Breast epithelium (tissue), 4 donors: ENCODE data around the gene IL22RA2. TPM values are rescaled to one million over a fixed set of nuclear protein-coding genes. Genes with fewer than 3 reads are reported as not detected.

Experiments
- DNase-seq, 2 donors: peaks; one replicate each; pipeline ENCODE4 v3.0.0-alpha.2; 2019; ENCODE audit warnings: low spot score in 2 of 2
- H3K27ac ChIP-seq, 2 donors: fragments of 200-600 bp; sonication (generic) in 1 of 2; one replicate each; pipeline ENCODE4 v1.5.1; 2016 to 2019; ENCODE audit warnings: mild to moderate bottlenecking in 1 of 2
- H3K27me3 ChIP-seq, 2 donors: fragments of 200-600 bp; sonication (generic) in 1 of 2; one replicate each; pipeline versions ENCODE4 v1.5.1 to v1.6.0; 2017 to 2019; ENCODE audit warnings: control low read depth in 1 of 2, mild to moderate bottlenecking in 1 of 2
- H3K36me3 ChIP-seq: fragments of 200-600 bp; one replicate; pipeline ENCODE4 v1.5.1; 2019
- H3K4me1 ChIP-seq, 2 donors: fragments of 200-600 bp; sonication (generic); one replicate each; pipeline ENCODE4 v1.5.1; 2016 to 2019; ENCODE audit warnings: control low read depth in 1 of 2
- H3K4me3 ChIP-seq, 3 donors: fragments of 200-600 bp; sonication (generic); 1 replicate in 2 of 3; 2 replicates in 1 of 3; pipeline ENCODE4 v1.5.1; 2016 to 2019; ENCODE audit warnings: mild to moderate bottlenecking in 3 of 3, moderate library complexity in 2 of 3
- H3K9me3 ChIP-seq, 2 donors: fragments of 200-600 bp; sonication (generic) in 1 of 2; one replicate each; pipeline ENCODE4 v1.5.1; 2016 to 2019; ENCODE audit warnings: control low read depth in 1 of 2
- POLR2A ChIP-seq: fragments of 450-650 bp; IDR thresholded peaks from one replicate; pipeline ENCODE4 v1.6.1; 2016; ENCODE audit warnings: antibody characterized with exemption, mild to moderate bottlenecking, moderate library complexity
- POLR2AphosphoS5 ChIP-seq, 3 donors: sonication (generic); formaldehyde crosslinking; IDR thresholded peaks; one replicate each; pipeline ENCODE4 v1.6.1; 2017; ENCODE audit warnings: antibody characterized with exemption in 3 of 3
- intact Hi-C: fragments of 100-400 bp; cut with DNase I; formaldehyde crosslinking; loops from one replicate; pipeline ENCODE4 v1.15.1; 2023; ENCODE audit warnings: low total_unique reads
- total RNA-seq, 3 donors: library from RNA; depleted of rRNA; stranded (reverse); fragments of >200 nt; gene quantifications; one replicate each; pipeline ENCODE4 v1.1.0, GENCODE V29; 2016
- TF ChIP-seq, protein P1 (sequence below), 3 donors: fragments of 450-650 bp; IDR thresholded peaks; one replicate each; pipeline ENCODE4 v1.5.1; 2016 to 2017; ENCODE audit warnings: antibody characterized with exemption in 3 of 3, mild to moderate bottlenecking in 3 of 3, moderate library complexity in 3 of 3

IL22RA2 gene
- total RNA-seq, 3 donors from 2014 or later = 0.15 TPM; not detected in 2

DNA sequence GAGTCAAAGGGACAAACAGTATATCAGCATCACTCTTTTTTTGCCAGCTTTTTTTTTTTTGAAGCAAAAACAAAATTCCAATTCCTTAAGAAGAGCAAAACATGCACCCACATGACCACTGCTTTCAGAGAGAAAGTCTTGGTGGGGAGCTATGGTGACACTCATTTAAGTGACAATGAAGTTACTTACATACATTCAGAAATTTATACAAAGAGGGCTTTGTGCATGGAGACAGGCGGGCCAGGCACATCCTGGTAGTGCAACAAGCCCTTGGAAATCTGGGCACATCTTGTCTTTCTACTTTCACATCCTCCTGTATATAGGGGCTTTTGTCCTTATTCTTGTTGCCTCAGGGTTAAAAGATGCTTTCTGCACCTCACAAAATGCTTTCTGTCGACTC is 55.9 kb downstream of the IL22RA2 start:
- intact Hi-C loops = no loop called here
- Histone ChIP-seq H3K4me1 (no peaks in the 10 kb centered on the region), H3K9me3 (peaks cover 6 to 10% of the 10 kb centered on the region in 2 donors), H3K27me3 (no peaks in the 10 kb centered on the region), H3K36me3 (no peaks in the 10 kb centered on the region), H3K4me3 (no peak overlapping the region), H3K27ac (peak overlapping the region; percentile 8 to 54)
- DNase-seq = no peak
- TF ChIP-seq POLR2A (no peak), POLR2AphosphoS5 (IDR thresholded peaks at IDR 0.05) (no peak)
- TF ChIP-seq, protein P1, sequence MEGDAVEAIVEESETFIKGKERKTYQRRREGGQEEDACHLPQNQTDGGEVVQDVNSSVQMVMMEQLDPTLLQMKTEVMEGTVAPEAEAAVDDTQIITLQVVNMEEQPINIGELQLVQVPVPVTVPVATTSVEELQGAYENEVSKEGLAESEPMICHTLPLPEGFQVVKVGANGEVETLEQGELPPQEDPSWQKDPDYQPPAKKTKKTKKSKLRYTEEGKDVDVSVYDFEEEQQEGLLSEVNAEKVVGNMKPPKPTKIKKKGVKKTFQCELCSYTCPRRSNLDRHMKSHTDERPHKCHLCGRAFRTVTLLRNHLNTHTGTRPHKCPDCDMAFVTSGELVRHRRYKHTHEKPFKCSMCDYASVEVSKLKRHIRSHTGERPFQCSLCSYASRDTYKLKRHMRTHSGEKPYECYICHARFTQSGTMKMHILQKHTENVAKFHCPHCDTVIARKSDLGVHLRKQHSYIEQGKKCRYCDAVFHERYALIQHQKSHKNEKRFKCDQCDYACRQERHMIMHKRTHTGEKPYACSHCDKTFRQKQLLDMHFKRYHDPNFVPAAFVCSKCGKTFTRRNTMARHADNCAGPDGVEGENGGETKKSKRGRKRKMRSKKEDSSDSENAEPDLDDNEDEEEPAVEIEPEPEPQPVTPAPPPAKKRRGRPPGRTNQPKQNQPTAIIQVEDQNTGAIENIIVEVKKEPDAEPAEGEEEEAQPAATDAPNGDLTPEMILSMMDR (IDR thresholded peaks at IDR 0.05) = no peak

DNA sequence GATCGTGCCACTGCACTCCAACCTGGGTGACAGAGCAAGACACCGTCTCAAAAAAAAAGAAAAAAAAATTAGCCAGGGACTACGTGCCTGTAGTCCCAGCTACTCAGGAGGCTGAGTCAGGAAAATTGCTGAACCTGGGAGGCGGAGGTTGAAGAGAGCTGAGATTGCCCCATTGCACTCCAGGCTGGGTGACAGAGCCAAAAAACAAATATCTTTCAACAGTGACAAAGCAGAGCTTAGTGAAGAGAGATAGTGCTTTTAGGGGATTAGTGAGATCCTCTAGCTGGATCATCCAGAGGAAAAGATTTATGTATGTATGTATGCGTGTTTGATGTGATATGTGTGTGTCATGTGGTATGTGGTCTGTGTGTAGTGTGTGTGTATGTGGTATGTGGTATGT is 56.6 kb downstream of the IL22RA2 start:
- no peak for DNase-seq
- Histone ChIP-seq H3K27me3 (no peaks in the 10 kb centered on the region), H3K4me1 (no peaks in the 10 kb centered on the region), H3K27ac (peak overlapping the region in 1 of 2 donors; percentile 22), H3K4me3 (no peak overlapping the region), H3K9me3 (peaks cover 6 to 10% of the 10 kb centered on the region in 2 donors), H3K36me3 (no peaks in the 10 kb centered on the region)
- intact Hi-C loops = no loop called here
- TF ChIP-seq POLR2AphosphoS5 (IDR thresholded peaks at IDR 0.05) (no peak), POLR2A (no peak)
- TF ChIP-seq, protein P1 (IDR thresholded peaks at IDR 0.05) = no peak

DNA sequence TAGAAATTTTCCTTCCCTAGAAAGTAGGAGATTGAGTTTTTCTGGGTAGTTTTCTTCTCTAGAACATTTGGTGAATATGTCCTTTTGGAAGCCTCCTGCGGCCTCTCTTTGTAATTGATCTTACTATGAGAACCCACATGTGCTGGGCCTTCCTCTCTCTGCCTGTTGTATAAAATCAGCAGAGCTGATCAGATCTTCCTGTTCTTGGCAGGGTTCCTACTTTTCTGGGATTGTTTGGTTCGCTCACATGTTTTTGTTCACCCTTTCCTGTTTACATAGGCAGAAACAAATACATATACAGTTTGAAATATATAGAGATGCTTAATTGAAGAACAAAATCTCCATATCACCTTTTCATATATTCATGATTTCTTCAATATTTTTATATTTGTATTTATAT is 57.8 kb downstream of the IL22RA2 start:
- TF ChIP-seq, protein P1 (IDR thresholded peaks at IDR 0.05) = no peak
- TF ChIP-seq POLR2A (no peak), POLR2AphosphoS5 (IDR thresholded peaks at IDR 0.05) (no peak)
- DNase-seq = no peak
- no peak overlapping the region for H3K4me3 ChIP-seq
- intact Hi-C loops = no loop called here
- peaks cover 6 to 10% of the 10 kb centered on the region in 2 donors for H3K9me3 ChIP-seq
- H3K27me3 ChIP-seq = no peaks in the 10 kb centered on the region
- no peaks in the 10 kb centered on the region for H3K36me3 ChIP-seq
- H3K27ac ChIP-seq = no peak overlapping the region
- H3K4me1 ChIP-seq = no peaks in the 10 kb centered on the region

DNA sequence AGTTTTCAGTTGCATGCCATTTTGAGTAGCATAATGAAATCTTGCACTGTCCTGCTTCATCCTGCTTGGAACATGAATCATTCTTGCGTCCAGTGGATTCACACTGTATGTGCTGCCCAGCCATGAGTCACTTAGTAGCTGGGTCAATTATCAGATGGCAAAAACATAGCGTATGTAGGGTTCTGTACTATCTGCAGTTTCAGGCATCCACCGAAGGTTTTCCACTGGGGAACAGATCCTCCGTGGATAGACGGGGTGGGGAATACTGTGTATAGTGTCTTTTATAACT is 61.4 kb downstream of the IL22RA2 start:
- no peaks in the 10 kb centered on the region for H3K36me3 ChIP-seq
- H3K27me3 ChIP-seq = no peaks in the 10 kb centered on the region
- DNase-seq = no peak
- no peaks in the 10 kb centered on the region for H3K4me1 ChIP-seq
- no peak overlapping the region for H3K27ac ChIP-seq
- no peak for TF ChIP-seq POLR2A
- no peak for TF ChIP-seq POLR2AphosphoS5 (IDR thresholded peaks at IDR 0.05)
- TF ChIP-seq, protein P1 (IDR thresholded peaks at IDR 0.05) = no peak
- no peaks in the 10 kb centered on the region for H3K9me3 ChIP-seq
- H3K4me3 ChIP-seq = no peak overlapping the region
- intact Hi-C loops = no loop called here

DNA sequence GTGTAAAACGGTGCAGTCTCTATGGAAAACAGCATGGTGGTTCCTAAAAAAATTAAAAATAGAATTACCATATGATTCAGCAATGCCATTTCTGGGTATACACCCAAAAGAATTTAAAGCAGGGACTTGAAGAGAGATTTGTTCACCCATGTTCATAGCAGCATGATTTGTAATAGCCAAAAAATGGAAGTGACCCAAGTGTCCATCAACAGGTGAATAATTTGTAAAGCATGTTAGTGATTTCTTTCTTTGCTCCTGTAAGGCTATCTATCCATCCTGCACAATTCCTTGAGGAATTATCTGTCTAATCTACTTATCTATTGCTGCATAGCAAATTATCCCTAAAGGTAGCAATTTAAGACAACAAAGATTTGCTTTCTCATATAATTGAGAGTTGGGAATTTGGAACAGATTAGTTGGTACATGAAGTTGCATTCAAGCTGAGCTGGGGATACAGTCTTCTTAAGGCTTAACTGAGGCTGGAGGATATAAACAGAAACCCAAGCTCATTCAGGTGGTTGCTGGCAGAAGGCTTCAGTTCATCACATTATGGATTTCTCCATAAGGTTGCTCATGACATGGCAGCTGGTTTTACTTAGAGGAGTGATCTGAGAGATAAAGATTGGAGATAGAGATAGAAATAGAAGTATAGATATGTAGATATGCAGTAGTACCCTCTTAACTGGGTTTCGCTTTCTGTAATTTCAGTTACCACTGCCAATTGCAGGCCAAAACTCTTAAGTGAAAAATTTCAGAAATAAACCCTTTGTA is 62.0 kb downstream of the IL22RA2 start:
- intact Hi-C loops = no loop called here
- Histone ChIP-seq H3K27ac (no peak overlapping the region), H3K9me3 (no peaks in the 10 kb centered on the region), H3K36me3 (no peaks in the 10 kb centered on the region), H3K4me1 (no peaks in the 10 kb centered on the region), H3K27me3 (no peaks in the 10 kb centered on the region), H3K4me3 (no peak overlapping the region)
- DNase-seq = no peak
- TF ChIP-seq POLR2A (no peak), POLR2AphosphoS5 (IDR thresholded peaks at IDR 0.05) (no peak)
- TF ChIP-seq, protein P1 (IDR thresholded peaks at IDR 0.05) = no peak
